Measurements from ENCODE around the gene UBE3D.
"Not testable (repeated sequence)": the region's sequence is repeated elsewhere in the genome, so short reads cannot be mapped to it uniquely, and the experiment has no call there.

Gene UBE3D

GRCh38 chr6:82872185-82872584 lies 193.5 kb downstream of the UBE3D start:
- DNase-seq (ENCODE audit: low spot score), result no peak

GRCh38 chr6:82870582-82871172 lies 195.0 kb downstream of the UBE3D start:
- DNase-seq (ENCODE audit: low spot score), result no peak

GRCh38 chr6:82869493-82869892 lies 196.1 kb downstream of the UBE3D start:
- DNase-seq (ENCODE audit: low spot score), result no peak

GRCh38 chr6:82867946-82868345 lies 197.7 kb downstream of the UBE3D start:
- DNase-seq (ENCODE audit: low spot score), result no peak

GRCh38 chr6:82866446-82866845 lies 199.2 kb downstream of the UBE3D start:
- no peak for DNase-seq (ENCODE audit: low spot score)

- no peak for DNase-seq (ENCODE audit: low spot score)
Observed at GRCh38 chr6:82865461-82865860, 200.2 kb downstream of the UBE3D start.

- no peak for DNase-seq (ENCODE audit: low spot score)
Observed at GRCh38 chr6:82863781-82864180, 201.9 kb downstream of the UBE3D start.

- DNase-seq (ENCODE audit: low spot score), result no peak
Observed at GRCh38 chr6:82862543-82862942, 203.1 kb downstream of the UBE3D start.

GRCh38 chr6:82861121-82861520 lies 204.5 kb downstream of the UBE3D start:
- DNase-seq (ENCODE audit: low spot score), result no peak

GRCh38 chr6:82856077-82856476 lies 209.6 kb downstream of the UBE3D start:
- DNase-seq (ENCODE audit: low spot score), result not testable (repeated sequence)

GRCh38 chr6:82852904-82853303 lies 212.7 kb downstream of the UBE3D start:
- not testable (repeated sequence) for DNase-seq (ENCODE audit: low spot score)

- no peak for DNase-seq (ENCODE audit: low spot score)
Observed at GRCh38 chr6:82843291-82843885, 222.3 kb downstream of the UBE3D start.

GRCh38 chr6:82842721-82843120 lies 222.9 kb downstream of the UBE3D start:
- DNase-seq (ENCODE audit: low spot score), result no peak
